GM23338 (cell line): ENCODE results near the gene MIB2. TPM values are rescaled to one million over a fixed set of nuclear protein-coding genes. Genes with fewer than 3 reads are reported as not detected.

Experiments
- ATAC-seq: fragments of 200-7000 bp; cut with Tn5 transposase; 3 replicates; pipeline ENCODE4 v1.9.1; 2020
- DNase-seq: peaks from one replicate; pipeline ENCODE4 v3.0.0-alpha.2; 2015; ENCODE audit warnings: low spot score
- H2AFZ ChIP-seq: fragments of 200-600 bp; sonication (generic); 2 replicates; pipeline ENCODE4 v1.8.0; 2016; ENCODE audit warnings: antibody characterized with exemption, mild to moderate bottlenecking, moderate library complexity
- H3F3A ChIP-seq: fragments of 200-600 bp; sonication (generic); replicated peaks from 2 replicates; pipeline ENCODE4 v1.8.0; 2017; ENCODE audit warnings: antibody characterized with exemption, mixed run types, low read depth
- H3K27ac ChIP-seq: fragments of 200-600 bp; sonication (generic); 2 replicates; pipeline ENCODE4 v1.6.1; 2016; ENCODE audit warnings: low read depth
- H3K27me3 ChIP-seq: fragments of 200-600 bp; sonication (generic); 2 replicates; pipeline ENCODE4 v1.8.0; 2016; ENCODE audit warnings: mild to moderate bottlenecking, mixed run types, moderate library complexity; ENCODE audit not compliant: insufficient read depth
- H3K36me3 ChIP-seq: fragments of 200-600 bp; sonication (generic); 2 replicates; pipeline ENCODE4 v1.8.0; 2016; ENCODE audit warnings: mild to moderate bottlenecking; ENCODE audit not compliant: insufficient read depth
- H3K4me1 ChIP-seq: fragments of 200-600 bp; sonication (generic); 2 replicates; pipeline ENCODE4 v1.8.0; 2016; ENCODE audit warnings: mild to moderate bottlenecking, moderate library complexity; ENCODE audit not compliant: insufficient read depth
- H3K4me2 ChIP-seq: fragments of 200-600 bp; sonication (generic); 2 replicates; pipeline ENCODE4 v1.7.1; 2017; ENCODE audit warnings: mixed run types
- H3K4me3 ChIP-seq: fragments of 200-600 bp; sonication (generic); 2 replicates; pipeline ENCODE4 v1.6.1; 2016; ENCODE audit warnings: mixed run types
- H3K79me2 ChIP-seq: fragments of 200-600 bp; sonication (generic); replicated peaks from 2 replicates; pipeline ENCODE4 v1.8.0; 2017; ENCODE audit warnings: mild to moderate bottlenecking; ENCODE audit not compliant: insufficient read depth
- H3K9me2 ChIP-seq: fragments of 200-600 bp; sonication (generic); 2 replicates; pipeline ENCODE4 v1.8.0; 2017; ENCODE audit not compliant: insufficient read depth
- H4K20me1 ChIP-seq: fragments of 200-600 bp; sonication (generic); replicated peaks from 2 replicates; pipeline ENCODE4 v1.8.0; 2017; ENCODE audit warnings: mild to moderate bottlenecking; ENCODE audit not compliant: insufficient read depth
- H3K27ac Mint-ChIP-seq: 2 replicates; pipeline ENCODE4 v1.8.0; 2020; ENCODE audit warnings: inconsistent platforms, mild to moderate bottlenecking, moderate library complexity, mixed read lengths
- H3K27me3 Mint-ChIP-seq: 3 replicates; pipeline ENCODE4 v1.8.0; 2022; ENCODE audit warnings: low read depth, mild to moderate bottlenecking, moderate library complexity, mixed read lengths, inconsistent platforms; ENCODE audit not compliant: insufficient read depth, poor library complexity
- H3K36me3 Mint-ChIP-seq: 3 replicates; pipeline ENCODE4 v1.8.0; 2021; ENCODE audit warnings: low read depth, mild to moderate bottlenecking, inconsistent platforms, moderate library complexity, mixed read lengths
- H3K4me1 Mint-ChIP-seq: 3 replicates; pipeline ENCODE4 v1.8.0; 2020; ENCODE audit warnings: mild to moderate bottlenecking, inconsistent platforms, mixed read lengths
- H3K4me3 Mint-ChIP-seq: 3 replicates; pipeline ENCODE4 v1.8.0; 2021; ENCODE audit warnings: moderate library complexity, mild to moderate bottlenecking, inconsistent platforms, mixed read lengths
- H3K9me3 Mint-ChIP-seq: 3 replicates; pipeline ENCODE4 v1.8.0; 2020; ENCODE audit warnings: moderate library complexity, mild to moderate bottlenecking, inconsistent platforms, mixed read lengths
- CREB1 ChIP-seq: fragments of 250-450 bp; sonication (Bioruptor Pico); IDR thresholded peaks from 2 replicates; pipeline ENCODE4 v1.5.0; 2020; ENCODE audit warnings: low read depth, mild to moderate bottlenecking, moderate library complexity
- EZH2 ChIP-seq: fragments of 200-600 bp; sonication (generic); IDR thresholded peaks from one replicate; pipeline ENCODE4 v1.8.0; 2017; ENCODE audit warnings: antibody characterized with exemption, mild to moderate bottlenecking, low read depth; ENCODE audit not compliant: unreplicated experiment
- EZH2phosphoT487 ChIP-seq: fragments of 200-600 bp; sonication (generic); IDR thresholded peaks from one replicate; pipeline ENCODE4 v1.8.1; 2018; ENCODE audit warnings: antibody characterized with exemption; ENCODE audit not compliant: unreplicated experiment
- JUNB ChIP-seq: IDR thresholded peaks from one replicate; pipeline ENCODE4 v1.6.1; 2016; ENCODE audit warnings: antibody characterized with exemption; ENCODE audit not compliant: unreplicated experiment
- NANOG ChIP-seq: IDR thresholded peaks from 2 replicates; pipeline ENCODE4 v1.6.1; 2016; ENCODE audit warnings: antibody characterized with exemption, borderline replicate concordance
- POLR2AphosphoS5 ChIP-seq: IDR thresholded peaks from 2 replicates; pipeline ENCODE4 v1.6.1; 2016; ENCODE audit warnings: antibody characterized with exemption, low read depth
- STAT1 ChIP-seq: IDR thresholded peaks from one replicate; pipeline ENCODE4 v1.6.1; 2016; ENCODE audit warnings: antibody characterized with exemption; ENCODE audit not compliant: unreplicated experiment
- ZNF331 ChIP-seq: fragments of 250-450 bp; sonication (Bioruptor Pico); IDR thresholded peaks from 2 replicates; pipeline ENCODE4 v1.5.0; 2020; ENCODE audit warnings: low read depth, mild to moderate bottlenecking, moderate library complexity
- polyA plus RNA-seq: library from polyadenylated mRNA; unstranded; fragments of >200 nt; fragmentation: Nextera tagmentation; extraction: Ambion mirVana; gene quantifications from 2 replicates; pipeline ENCODE4 v1.2.1, GENCODE V29; 2016
- total RNA-seq: library from RNA; depleted of rRNA; stranded (reverse); fragments of >200 nt; shearing (Covaris generic); gene quantifications from 2 replicates; pipeline ENCODE4 v1.2.3, GENCODE V29; 2014
- TF ChIP-seq, protein P1 (sequence below): IDR thresholded peaks from 2 replicates; pipeline ENCODE4 v1.6.1; 2016; ENCODE audit warnings: antibody characterized with exemption
- TF ChIP-seq, protein P2 (sequence below): fragments of 250-450 bp; sonication (Bioruptor Pico); IDR thresholded peaks from 2 replicates; pipeline ENCODE4 v1.5.0; 2020; ENCODE audit warnings: mild to moderate bottlenecking, moderate library complexity
- TF ChIP-seq, protein P3 (sequence below), 2 experiments: fragments of 200-600 bp in 1 of 2; sonication (generic) in 1 of 2; conservative IDR thresholded peaks; 2 replicates each; pipeline versions ENCODE4 v1.5.1 to v1.6.1; 2016 to 2017; ENCODE audit warnings: antibody characterized with exemption in 2 of 2, low read depth in 2 of 2, mild to moderate bottlenecking in 2 of 2, moderate library complexity in 1 of 2

The MIB2 gene
- total and polyA plus RNA-seq, 2 experiments from 2014 or later, result 82.6 to 104 TPM

DNA sequence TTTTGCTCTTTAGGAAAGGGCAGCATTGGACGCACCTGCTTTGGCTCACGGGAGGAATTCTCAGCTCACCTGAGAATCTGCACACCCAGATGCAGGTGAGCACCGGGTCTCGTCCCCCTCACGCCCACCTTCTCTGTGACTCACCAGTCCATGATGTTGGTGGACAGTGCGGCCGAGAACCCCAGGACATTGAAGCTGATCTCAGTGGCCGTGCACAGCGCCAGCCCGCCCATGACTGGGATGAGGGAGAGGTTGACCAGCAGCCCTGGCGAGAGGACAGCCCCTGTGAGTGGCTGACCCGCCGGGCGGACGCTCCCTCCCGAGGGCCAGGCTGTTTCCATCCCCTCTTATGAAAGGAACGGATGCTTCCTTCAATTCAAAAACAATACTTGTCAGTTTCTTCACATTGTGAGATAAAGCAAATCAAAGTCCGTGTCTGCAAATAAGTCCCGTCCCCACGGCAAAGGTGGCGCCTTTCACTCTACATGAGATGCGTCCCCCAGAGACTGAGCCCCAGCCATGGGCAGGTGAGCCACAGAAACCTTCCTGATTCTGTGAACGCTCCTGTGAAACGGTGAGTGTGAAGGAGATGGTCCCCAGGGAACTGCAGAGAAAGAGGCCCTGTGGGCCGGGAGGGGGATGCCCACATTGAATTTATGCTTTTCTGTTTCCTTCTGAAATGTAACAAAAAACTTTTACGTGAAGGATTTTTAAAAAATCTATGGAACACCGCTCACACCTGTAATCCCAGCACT, 56.2 kb downstream of the MIB2 start (continued):
- no peak for TF ChIP-seq POLR2AphosphoS5
- no peak for TF ChIP-seq CREB1 (CRISPR knock-in tag)
- no peak for TF ChIP-seq STAT1
- TF ChIP-seq, protein P1, sequence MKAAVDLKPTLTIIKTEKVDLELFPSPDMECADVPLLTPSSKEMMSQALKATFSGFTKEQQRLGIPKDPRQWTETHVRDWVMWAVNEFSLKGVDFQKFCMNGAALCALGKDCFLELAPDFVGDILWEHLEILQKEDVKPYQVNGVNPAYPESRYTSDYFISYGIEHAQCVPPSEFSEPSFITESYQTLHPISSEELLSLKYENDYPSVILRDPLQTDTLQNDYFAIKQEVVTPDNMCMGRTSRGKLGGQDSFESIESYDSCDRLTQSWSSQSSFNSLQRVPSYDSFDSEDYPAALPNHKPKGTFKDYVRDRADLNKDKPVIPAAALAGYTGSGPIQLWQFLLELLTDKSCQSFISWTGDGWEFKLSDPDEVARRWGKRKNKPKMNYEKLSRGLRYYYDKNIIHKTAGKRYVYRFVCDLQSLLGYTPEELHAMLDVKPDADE, result no peak
- no peak for TF ChIP-seq NANOG

DNA sequence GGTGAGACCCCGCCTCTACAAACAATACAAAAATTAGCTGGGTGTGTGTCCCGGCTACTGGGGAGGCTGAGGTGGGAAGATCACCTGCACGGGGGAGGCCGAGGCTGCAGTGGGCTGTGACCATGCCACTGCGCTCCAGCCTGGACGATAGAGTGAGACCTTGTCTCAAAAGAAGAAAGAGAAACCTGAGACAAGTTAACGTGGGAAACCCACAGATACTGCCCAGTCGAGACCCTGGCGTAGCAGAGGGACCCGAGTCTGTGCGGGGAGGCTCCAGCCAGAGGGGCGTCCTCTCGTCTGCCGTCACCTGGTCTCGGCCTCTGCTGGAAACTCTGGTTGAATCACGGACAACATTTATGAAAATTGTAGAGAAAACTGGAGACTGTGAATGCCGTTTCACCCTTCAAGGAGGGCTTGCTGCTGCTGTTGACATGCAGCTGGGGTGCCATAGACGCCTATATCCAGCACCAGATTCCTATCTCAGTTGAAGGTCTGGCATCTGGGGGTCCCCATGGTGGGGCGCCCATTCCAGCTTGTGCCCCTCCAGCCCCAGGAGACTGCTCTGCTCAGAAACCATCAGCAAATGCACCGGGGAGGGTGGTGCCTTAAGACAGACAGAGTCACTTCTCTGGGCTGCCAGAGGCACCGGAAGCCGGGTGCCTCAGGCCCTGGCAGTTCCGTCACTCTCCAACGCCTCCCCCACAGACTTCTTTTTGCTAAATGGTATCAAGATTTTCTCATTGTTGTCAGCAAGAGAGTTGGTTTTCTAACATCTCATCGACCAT, 57.1 kb downstream of the MIB2 start:
- ATAC-seq (no peak), DNase-seq (no peak)
- Mint-ChIP-seq H3K36me3 (peaks cover 35% of the 10 kb centered on the region), H3K9me3 (no peaks in the 10 kb centered on the region), H3K27me3 (peaks cover 4% of the 10 kb centered on the region), H3K27ac (no peak overlapping the region), H3K4me3 (no peak overlapping the region), H3K4me1 (no peaks in the 10 kb centered on the region)
- H3K4me1 ChIP-seq, result no peaks in the 10 kb centered on the region
- no peak overlapping the region for H3K27ac ChIP-seq
- H3K9me2 ChIP-seq, result no peaks in the 10 kb centered on the region
- no peaks in the 10 kb centered on the region; the same call in 1 of the 2 replicates for H4K20me1 ChIP-seq
- no peak overlapping the region for H3K4me2 ChIP-seq
- H3K4me3 ChIP-seq, result no peak overlapping the region
- 0 out of 2 replicates have a peak, but pooled peaks cover 6% of the 10 kb centered on the region for H3F3A ChIP-seq
- H2AFZ ChIP-seq, result no peak overlapping the region
- no peaks in the 10 kb centered on the region for H3K27me3 ChIP-seq
- no peaks in the 10 kb centered on the region for H3K36me3 ChIP-seq
- no peaks in the 10 kb centered on the region for H3K79me2 ChIP-seq
- TF ChIP-seq EZH2 (no peak), ZNF331 (no peak), STAT1 (no peak), POLR2AphosphoS5 (no peak), EZH2phosphoT487 (no peak), JUNB (no peak), CREB1 (CRISPR knock-in tag) (no peak), NANOG (no peak)
- TF ChIP-seq, protein P2, sequence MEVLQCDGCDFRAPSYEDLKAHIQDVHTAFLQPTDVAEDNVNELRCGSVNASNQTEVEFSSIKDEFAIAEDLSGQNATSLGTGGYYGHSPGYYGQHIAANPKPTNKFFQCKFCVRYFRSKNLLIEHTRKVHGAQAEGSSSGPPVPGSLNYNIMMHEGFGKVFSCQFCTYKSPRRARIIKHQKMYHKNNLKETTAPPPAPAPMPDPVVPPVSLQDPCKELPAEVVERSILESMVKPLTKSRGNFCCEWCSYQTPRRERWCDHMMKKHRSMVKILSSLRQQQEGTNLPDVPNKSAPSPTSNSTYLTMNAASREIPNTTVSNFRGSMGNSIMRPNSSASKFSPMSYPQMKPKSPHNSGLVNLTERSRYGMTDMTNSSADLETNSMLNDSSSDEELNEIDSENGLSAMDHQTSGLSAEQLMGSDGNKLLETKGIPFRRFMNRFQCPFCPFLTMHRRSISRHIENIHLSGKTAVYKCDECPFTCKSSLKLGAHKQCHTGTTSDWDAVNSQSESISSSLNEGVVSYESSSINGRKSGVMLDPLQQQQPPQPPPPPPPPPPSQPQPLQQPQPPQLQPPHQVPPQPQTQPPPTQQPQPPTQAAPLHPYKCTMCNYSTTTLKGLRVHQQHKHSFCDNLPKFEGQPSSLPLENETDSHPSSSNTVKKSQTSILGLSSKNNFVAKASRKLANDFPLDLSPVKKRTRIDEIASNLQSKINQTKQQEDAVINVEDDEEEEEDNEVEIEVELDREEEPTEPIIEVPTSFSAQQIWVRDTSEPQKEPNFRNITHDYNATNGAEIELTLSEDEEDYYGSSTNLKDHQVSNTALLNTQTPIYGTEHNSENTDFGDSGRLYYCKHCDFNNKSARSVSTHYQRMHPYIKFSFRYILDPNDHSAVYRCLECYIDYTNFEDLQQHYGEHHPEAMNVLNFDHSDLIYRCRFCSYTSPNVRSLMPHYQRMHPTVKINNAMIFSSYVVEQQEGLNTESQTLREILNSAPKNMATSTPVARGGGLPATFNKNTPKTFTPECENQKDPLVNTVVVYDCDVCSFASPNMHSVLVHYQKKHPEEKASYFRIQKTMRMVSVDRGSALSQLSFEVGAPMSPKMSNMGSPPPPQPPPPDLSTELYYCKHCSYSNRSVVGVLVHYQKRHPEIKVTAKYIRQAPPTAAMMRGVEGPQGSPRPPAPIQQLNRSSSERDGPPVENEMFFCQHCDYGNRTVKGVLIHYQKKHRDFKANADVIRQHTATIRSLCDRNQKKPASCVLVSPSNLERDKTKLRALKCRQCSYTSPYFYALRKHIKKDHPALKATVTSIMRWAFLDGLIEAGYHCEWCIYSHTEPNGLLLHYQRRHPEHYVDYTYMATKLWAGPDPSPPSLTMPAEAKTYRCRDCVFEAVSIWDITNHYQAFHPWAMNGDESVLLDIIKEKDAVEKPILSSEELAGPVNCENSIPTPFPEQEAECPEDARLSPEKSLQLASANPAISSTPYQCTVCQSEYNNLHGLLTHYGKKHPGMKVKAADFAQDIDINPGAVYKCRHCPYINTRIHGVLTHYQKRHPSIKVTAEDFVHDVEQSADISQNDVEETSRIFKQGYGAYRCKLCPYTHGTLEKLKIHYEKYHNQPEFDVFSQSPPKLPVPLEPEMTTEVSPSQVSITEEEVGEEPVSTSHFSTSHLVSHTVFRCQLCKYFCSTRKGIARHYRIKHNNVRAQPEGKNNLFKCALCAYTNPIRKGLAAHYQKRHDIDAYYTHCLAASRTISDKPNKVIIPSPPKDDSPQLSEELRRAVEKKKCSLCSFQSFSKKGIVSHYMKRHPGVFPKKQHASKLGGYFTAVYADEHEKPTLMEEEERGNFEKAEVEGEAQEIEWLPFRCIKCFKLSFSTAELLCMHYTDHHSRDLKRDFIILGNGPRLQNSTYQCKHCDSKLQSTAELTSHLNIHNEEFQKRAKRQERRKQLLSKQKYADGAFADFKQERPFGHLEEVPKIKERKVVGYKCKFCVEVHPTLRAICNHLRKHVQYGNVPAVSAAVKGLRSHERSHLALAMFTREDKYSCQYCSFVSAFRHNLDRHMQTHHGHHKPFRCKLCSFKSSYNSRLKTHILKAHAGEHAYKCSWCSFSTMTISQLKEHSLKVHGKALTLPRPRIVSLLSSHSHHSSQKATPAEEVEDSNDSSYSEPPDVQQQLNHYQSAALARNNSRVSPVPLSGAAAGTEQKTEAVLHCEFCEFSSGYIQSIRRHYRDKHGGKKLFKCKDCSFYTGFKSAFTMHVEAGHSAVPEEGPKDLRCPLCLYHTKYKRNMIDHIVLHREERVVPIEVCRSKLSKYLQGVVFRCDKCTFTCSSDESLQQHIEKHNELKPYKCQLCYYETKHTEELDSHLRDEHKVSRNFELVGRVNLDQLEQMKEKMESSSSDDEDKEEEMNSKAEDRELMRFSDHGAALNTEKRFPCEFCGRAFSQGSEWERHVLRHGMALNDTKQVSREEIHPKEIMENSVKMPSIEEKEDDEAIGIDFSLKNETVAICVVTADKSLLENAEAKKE (CRISPR knock-in tag), result no peak
- TF ChIP-seq, protein P3, sequence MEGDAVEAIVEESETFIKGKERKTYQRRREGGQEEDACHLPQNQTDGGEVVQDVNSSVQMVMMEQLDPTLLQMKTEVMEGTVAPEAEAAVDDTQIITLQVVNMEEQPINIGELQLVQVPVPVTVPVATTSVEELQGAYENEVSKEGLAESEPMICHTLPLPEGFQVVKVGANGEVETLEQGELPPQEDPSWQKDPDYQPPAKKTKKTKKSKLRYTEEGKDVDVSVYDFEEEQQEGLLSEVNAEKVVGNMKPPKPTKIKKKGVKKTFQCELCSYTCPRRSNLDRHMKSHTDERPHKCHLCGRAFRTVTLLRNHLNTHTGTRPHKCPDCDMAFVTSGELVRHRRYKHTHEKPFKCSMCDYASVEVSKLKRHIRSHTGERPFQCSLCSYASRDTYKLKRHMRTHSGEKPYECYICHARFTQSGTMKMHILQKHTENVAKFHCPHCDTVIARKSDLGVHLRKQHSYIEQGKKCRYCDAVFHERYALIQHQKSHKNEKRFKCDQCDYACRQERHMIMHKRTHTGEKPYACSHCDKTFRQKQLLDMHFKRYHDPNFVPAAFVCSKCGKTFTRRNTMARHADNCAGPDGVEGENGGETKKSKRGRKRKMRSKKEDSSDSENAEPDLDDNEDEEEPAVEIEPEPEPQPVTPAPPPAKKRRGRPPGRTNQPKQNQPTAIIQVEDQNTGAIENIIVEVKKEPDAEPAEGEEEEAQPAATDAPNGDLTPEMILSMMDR (conservative IDR thresholded peaks at IDR 0.05; ENCODE audit: low read depth in 2 of 2), result no peak
- TF ChIP-seq, protein P1, result no peak
